Dermis blood vessel endothelial cell (primary cell): ENCODE measurements around the gene PAXX. TPM values are rescaled to one million over a fixed set of nuclear protein-coding genes. Genes with fewer than 3 reads are reported as not detected.
A peak's percentile ranks its signal among the peaks of the same experiment; 100 is the strongest.

Source experiments
- DNase-seq: peaks from one replicate; pipeline ENCODE4 v3.0.0; 2010
- total RNA-seq: library from RNA; depleted of rRNA; stranded (reverse); fragments of >200 nt; gene quantifications from 2 replicates; pipeline ENCODE4 v1.2.3, GENCODE V29; 2014

PAXX gene
- total RNA-seq, 1 donor from 2014 or later: 17.9 TPM

DNA sequence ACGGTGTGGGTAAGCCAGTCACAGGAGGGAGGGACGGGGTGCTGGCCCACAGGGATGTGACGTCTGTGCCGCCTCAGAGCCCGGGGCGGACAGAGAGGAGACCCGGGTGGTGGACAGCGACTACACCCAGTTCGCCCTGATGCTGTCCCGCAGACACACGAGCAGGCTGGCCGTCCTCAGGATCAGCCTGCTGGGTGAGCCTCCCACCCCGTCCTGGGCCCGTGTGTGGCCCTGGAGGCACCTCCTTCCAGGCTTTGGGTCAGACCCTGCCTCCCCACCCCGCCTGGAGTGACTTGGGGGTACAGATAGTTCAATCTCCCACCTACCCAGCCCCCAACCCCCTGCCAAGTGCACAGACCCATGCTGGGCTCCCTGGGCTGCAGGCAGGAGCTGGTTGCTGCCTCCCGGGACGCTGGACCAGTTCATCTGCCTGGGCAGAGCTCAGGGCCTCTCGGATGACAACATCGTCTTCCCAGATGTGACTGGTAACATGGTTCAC lies 38.4 kb upstream of the PAXX start:
- no peak for DNase-seq

DNA sequence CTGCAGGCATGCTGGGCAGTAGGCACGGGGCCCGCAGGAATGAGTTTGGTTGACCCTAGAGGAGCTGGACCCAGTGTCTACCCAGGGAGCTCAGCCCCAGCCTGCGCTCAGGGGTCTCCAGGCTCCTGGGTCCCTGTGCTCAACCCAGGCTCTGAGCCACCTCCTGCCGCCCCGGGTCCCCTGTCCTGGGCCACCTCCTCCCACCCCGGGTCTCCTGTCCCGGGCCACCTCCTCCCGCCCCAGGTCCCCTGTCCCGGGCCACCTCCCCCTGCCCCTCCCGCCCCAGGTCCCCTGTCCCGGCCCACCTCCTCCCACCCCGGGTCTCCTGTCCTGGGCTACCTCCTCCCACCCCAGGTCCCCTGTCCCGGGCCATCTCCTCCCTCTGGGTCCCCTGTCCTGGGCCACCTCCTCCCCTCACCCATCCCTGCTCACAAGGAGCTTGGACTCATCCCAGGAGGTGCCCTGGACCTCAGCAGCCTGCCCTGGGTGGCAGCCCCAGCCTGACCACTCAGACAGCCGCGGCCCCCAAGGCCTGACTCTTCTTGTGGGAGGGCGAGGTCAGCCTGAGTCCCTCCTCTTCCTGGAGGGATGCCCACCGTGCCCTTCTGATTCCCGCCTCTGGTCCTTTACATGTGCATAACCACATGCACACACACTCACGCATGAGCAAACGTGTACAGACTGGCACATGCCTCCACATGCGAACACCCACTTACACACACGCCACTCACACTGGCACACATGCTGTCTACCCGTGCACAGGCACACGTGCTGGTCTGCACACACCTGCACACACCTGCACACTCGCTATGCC lies 37.7 kb upstream of the PAXX start:
- DNase-seq: no peak

DNA sequence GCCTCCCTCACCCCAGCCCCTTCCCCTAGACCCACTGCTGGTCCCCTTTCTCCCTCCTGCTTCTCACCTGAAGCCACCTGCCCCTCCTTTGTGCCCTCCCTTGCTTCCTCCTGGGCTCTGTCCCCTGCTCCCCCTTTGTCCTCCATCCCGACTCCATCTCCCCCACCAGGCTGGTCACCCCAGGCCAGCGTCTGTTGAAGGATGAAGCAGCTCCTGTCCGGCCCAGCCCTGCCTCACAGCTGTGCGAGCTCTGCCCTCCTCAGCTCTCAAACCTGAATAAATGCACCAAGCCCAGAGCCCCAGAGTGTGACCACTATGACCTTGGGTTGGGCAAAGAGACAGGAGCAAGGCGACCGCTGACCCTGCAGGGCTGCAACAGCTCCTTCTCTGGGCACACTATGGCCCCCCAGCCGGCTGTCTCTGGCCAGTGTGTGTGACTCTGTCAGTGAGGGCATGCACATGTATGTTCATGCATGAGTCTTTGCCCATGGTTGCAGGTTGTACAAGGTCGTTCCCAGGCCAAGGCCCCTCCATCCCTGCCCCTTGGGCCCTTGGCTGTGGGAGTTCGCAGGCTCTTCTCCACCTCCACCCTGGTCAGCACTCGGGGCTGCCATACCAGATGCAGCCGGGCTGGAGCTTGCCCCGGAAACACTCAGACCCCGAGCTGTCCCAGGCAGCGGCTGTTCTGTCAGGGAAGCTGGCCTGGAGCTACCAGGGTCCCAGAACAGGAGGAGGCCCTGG lies 36.9 kb upstream of the PAXX start:
- DNase-seq: no peak

DNA sequence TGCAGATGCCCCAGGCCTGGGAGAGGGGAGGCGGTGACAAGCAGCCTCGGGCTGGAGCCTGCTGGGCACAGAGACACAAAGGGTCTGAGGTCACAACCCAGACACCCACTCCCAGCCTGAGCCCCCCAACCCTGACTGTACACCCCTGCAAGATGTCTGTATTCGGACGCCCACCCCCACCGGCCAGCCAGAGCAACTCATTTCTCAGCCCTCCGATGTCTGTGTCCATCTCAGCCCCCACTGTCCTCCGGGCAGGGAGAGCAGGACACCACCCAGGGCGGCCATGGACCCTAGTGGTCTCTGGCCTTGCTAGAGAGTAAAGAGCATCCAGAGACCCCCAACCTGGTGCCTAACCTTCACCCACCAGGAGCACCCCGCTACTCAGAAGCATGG lies 36.3 kb upstream of the PAXX start:
- DNase-seq: no peak

DNA sequence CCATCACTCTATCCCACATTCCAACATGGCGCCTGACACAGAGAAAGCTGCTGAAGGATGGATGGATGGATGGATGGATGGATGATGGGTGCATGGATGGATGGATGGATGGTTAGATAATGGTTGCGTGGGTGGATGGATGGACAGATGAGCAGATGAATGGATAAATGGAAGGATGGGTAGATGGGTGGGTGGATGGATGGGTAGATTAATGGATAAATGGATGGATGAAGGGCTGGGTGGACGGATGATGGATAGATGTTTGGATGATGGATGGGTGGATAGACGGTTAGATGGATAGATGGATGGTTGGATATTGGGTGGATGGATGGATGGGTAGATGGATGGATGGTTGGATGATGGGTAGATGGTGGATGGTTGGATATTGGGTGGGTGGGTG lies 35.6 kb upstream of the PAXX start:
- DNase-seq: no peak

DNA sequence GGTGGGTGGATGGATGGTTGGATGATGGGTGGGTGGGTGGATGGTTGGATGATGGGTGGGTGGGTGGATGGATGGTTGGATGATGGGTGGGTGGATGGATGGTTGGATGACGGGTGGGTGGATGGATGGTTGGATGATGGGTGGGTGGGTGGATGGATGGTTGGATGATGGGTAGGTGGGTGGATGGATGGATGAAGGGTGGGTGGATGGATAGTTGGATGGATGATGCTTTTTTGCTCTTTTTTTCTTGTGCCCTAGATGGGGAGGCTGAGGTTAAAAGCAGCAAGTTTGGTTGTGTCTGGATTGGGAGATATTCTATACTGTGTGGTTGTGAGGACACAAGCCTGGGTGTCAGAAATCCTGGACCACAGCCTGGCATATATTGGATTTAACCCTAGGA lies 34.8 kb upstream of the PAXX start:
- no peak for DNase-seq

DNA sequence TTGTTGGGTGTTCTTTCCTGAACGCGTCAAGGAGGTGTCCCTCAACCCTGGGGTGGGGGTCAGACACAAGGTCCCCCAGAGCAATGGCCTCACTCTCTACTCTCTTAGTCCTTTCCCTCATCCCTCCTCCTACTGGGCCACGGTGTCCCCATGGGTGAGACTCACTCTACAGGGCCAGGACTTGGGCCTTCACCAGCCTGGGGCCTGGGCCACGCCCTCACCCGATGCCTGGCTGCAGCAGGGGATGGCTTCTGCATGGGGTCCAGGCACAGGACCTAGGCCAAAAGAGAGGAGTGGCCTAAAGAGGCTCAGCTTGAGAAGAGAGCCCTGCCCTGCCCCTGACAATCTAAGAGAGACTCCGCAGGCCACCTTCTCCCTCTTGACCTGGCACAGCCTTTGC lies 34.3 kb upstream of the PAXX start:
- no peak for DNase-seq

DNA sequence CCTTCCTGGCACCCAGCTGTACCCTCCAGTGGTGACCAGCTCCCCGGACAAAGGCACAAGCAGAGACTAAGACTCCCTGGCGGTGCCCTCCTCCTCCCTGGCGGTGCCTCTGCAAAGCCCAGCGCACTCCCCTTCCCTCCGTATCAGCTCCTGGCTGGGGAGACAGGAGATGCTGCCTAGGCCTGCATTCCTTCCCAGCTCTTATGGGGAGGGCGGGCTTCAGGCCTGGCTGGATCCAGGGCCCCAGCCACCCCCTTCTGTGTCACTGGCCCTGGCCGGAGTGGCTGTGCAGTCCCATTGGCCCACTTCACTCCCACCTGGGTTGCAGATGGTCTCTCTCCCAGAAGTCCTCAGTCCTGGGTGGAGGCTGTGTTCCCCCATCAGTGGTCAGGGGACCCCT lies 33.7 kb upstream of the PAXX start:
- no peak for DNase-seq

DNA sequence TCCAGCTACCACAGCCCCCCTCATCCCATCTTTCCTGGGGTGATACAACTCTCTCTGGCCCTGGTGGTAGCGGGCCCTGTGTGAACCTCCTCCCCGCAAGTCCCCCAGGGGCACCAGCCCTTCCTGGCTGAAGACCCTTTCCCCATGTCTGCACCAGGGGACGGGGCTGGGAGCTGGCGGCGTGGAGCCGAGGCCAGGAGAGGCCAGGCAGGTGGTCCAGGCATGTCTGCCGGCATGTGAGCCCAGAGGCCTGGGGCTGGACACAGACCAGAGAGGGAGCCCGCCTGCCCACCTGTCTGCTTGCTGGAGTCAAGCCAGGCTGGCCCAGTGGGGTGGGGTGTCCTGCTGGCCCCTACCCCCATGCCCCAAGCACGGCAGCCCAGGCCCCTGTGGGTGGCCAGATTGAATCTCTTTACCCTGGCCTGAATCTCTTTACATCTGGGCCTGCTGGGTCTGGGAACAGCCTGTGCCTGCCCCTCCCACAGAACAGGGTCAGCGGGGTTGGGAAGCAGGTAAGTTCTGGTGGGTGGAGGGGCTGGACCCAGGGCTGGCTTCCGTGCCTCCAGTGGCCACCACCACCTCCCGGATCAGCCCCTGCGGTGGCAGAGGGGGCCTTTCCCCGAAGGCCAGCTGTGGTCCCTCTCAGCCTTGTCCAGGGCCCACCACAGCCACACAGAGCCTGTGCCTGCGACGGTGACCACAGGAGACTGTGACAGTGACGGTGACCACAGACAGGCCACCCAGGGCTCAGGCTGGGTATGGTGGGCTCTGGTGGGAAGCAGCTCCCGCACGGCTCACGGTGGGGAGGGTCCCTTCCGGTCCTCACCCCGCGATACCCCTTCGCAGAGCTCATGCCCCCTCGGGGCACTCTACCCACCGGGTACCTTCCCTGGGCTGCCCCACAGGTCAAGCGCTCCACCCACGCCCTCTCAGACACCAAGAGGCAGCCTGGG lies 33.0 kb upstream of the PAXX start:
- DNase-seq: no peak

DNA sequence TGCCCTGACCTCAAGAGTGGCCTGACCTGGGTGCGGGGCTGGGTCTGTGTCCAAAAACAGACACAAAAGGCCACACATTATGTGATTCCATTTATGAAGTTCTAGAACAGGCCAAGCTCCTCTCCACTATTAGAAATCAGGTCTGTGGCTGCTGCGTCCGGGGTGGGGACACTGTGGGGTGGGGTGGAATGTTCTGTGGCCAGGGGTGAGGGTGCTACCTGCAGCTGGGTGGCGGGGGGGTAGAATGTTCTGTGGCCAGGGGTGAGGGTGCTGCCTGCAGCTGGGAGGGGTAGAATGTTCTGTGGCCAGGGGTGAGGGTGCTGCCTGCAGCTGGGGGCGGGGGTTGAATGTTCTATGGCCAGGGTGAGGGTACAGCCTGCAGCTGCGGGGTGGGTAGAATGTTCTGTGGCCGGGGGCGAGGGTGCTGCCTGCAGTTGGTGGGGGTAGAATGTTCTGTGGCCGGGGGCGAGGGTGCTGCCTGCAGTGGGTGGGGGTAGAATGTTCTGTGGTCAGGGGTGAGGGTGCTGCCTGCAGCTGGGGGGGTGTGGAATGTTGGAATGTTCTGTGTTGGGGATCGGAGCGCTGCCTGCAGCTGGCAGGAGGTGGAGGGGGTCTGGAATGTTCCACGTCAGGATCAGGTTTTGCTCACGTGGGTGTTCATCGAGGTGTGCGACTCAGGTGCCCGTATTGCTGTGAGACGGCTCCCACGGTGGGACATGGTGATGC lies 31.8 kb upstream of the PAXX start:
- no peak for DNase-seq

DNA sequence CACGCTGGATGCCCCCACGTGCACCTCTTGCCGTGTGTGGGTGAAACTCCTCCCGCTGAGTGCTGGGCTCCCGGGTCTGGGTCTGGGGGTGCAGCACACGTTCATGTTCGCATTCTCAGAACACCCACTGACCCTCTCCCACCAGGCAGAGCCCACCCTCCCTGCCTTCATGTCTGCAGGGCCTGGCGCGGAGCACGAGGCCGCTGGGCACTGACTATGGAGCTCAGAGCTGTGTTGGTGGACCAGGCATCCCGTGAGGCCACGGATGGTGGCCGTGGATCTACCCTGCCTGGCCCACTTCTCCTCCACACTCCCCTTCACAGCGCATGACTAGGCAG lies 31.3 kb upstream of the PAXX start:
- DNase-seq: no peak

DNA sequence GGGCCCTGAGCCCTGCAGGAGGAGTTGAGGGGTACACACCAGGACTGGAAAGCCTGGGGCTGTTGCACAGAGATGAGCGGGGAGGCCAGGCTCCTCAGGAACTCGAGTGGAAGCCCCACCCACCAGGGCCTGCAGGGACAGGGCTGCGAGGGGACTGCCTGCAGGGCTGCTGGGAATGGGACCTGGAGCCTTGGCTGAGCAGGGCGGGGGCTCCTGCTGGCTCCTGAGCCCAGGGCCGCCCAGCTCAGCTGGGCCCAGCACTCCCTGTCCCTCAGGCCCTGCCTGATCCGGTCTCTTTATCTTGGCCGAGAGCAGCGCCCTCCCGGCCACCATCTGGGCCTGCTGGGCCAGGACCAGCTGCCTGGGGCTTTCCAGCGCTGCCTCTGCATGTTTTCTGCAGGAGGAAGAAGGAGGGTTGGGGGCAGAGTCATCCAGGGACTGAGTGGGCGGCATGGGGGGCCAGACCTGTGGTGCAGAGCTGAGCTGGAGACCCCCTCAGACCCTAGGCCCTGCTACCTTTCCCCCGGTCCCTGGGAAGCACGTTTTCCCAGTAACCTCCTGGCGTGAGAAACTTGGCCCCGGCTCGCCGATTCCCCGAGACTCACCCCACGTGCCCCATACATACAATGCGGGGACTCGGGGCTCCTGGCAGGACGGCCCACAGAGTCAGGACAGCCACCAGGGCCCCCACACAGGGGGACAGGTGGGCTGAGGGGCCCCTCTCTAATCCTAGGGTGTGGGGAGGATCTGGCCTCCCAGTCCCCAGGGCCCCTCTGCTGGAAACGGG lies 30.8 kb upstream of the PAXX start:
- no peak for DNase-seq

DNA sequence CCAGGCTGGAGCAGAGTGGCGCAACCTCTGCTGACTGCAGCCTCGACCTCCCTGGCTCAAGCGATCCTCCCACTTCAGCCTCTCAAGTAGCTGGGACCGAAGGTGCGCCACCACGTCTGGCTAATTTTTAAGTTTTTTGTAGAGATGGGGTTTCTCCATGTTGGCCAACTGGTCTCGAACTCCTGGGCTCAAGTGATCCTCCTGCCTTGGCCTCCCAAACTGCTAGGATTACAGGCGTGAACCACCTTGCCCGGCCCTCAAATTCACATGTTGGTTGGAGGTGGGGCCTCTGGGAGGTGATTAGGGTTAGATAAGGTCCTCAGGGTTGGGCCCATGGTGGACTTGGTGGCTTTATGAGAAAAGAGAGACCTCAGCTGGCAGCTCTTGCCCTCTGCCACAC lies 30.1 kb upstream of the PAXX start:
- DNase-seq: no peak

DNA sequence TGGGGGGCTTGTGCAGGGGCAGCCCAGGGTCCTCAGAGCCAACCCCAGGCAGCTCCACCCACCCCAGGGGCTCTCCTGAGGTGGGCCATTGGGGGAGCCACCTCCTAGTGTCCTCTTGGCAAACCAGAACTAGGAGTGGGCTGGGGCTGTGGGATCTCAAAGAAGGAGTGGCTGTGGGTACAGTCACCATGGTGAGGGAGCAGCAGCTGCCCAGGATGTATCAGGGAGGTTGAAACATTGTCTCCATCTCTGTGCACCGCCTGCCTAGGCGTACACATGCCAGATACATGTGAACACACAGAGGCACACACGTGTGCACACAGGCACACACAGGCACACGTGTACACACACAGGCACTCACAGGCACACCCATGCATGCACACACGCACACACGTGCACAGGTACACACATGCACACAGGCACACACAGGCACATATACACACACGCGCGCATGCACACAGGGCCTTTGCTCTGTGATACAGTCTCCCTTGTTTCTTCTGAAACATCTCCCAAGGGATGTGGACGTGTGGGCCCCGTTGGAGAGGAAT lies 29.4 kb upstream of the PAXX start:
- no peak for DNase-seq

DNA sequence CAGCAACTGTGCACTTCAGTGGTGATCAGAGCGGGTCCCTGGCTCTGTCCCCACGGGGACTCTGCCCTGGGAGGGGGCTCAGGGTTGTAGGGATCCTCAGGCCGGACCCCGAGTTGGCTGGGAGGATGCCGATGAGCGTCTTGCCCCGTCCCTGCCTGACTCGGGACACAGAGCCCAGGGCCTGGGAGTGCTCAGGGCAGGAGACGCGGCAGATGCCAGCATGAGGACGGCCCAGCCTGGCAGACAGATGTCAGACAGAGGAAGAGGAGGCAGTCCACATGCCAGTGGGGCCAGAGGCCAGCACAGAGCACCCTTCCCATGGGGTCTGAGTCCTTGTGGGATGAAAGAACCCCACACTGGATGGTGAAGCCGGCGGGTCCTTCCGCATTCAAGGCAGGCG lies 28.9 kb upstream of the PAXX start:
- no peak for DNase-seq

DNA sequence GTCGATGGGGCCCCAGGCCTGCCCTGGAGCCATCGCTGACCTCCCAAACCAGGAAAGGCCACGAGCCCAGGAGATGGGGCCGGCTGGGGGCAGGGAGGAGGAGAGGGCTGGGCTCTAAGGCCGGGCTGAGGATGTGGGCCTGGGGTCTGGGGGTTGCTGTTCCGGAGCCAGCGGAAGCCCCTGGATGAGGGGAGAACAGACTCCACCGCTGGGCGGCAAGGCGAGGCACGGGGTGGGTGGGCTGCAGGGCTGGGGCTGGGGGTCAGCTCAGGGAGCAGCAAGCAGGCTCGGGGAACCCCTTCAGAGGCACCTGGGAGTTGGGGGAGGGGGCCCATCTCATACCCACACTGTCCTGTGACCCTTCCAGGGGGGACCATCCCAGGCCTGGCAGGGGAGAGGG lies 28.5 kb upstream of the PAXX start:
- DNase-seq: no peak

DNA sequence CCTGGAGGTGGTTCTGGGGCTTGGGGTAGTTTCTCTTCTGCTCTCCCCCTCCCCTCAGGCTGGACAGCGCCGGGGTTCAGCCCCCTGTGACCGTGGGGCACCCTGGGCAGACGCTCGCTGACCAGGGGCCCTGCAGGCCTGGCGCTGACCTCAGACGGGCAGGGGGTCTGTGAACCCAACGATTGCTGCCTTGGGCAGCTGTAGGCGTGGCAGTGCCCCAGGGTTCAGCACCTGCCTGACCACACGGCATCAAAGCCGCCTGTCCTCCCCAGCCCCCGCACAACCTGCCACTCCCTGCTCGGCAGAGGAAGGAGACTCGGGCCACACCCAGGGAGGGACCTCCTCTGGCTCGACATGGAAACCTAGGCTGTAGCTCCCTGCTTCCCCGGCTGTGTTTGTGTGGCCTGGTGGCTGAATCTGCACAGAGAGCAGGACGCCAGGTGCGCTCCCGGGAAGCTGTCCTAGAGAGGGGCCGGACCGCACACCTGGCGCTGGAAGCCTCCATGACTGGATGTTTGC lies 28.0 kb upstream of the PAXX start:
- DNase-seq: no peak

DNA sequence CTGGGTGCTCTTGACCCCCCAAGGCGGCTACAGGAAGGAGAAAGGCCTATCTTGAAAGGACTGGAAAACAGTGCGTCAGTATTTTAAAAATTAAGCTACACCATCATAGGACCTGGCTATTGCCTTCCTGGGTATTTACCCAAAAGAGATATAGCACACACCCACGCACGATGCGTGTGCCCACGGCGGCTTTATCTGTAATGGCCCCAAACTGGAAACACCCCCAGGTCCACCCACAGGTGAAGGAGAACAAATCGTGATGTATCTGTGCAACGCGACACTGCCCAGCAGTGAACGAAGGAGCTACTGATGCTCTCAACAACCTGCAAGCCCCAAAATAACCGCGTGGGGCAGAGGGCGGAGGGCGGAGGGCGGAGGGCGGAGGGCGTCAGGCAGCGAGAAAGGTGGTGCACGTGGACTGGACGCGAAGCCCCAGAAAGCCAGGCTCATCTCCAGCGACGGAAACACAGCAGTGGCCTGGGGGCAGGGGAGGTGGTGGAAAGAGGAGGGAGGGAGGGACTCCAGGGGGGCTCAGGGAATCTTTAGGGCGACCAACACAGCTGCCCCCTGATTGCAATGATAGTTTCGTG lies 27.3 kb upstream of the PAXX start:
- DNase-seq: no peak

DNA sequence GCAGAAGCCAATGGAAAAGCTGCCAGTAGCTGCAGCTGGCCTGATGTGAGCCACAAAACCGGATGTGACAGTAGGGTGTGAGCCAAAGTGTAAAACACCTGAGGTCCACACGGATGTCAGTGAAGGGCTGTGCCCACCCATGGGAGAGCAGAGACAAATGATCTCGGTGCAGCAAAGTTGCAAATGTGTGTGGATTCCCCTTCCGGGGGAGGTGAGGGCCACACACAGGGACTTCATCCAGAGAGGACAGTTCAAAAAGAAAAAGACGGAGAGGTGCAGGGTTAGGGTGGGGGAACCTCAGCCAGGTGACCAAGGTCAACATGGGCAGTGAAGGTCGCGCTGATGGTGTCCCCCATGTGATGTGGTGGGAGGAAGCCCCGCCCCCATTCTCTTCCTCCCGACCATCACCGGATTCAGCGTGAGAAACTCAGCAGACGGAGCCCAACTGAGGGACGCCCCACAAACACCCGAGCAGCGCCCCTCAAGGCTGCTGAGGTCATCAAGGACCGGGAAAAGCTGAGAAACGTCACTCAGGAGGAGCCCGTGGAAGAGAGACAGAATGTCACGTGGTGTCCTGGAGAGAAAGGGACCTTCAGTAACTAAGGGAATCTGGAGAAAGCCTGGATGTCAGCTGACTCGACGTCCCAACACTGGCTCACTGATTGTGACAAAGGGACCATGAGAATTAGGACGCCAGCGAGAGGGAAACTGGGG lies 26.3 kb upstream of the PAXX start:
- peak; percentile 9 for DNase-seq
